ENCODE measurements around the gene RAB40C. TPM values are rescaled to one million over a fixed set of nuclear protein-coding genes. Genes with fewer than 3 reads are reported as not detected.

The RAB40C gene
- total and polyA plus RNA-seq, 9 of the 15 experiments (the other 6 are each of a cell fraction or from before 2014, with no cell fraction given): 0.17 to 23.4 (median 8.7) TPM

DNA sequence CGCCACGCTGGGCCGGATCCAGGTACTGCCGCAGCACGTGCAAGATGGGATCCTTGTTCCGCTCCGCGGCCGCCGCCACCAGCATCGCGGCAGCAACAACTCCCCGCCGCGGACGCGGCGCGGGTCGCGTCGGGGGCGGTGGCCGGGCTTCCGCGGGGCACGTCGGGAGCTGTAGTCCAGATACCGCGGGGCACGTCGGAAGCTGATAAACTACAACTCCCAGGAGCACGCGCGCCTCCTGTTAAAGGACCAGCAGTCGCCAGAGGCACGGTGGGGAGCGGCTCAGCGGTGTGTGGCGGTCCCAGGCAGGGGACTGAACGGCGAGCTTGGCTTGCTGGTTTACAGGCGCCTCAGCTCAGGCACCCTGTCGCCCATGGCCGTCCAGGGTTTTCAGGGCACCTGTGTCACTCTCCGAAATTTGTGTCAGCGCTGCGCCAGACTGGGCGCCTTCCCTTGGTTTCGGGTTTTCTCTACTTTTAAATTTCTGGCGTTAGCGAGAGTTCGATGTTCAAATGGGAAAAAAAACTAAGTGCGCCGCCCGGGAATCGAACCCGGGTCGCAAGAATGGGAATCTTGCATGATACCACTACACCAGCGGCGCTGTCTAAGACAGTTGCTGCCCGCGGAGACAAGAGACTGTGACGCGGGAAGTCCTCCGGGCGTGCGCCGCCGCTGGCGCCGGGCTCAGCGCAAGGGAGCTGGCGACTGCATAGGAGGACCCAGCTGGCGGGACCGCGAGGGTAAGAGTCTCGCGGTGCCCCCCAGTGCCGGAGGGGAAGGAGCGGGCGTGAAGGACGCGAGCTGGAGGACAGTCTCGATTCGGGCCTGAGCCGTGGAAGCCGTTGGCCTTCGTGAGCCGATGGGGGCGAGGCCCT, 46.6 kb downstream of the RAB40C start, which contains the start of gene METTL26 (continued):
- no peak for TF ChIP-seq GTF2F1 (IDR thresholded peaks at IDR 0.05; ENCODE audit: low read depth, low read length)
- TF ChIP-seq NFE2L1 (tag; IDR thresholded peaks at IDR 0.05; ENCODE audit: borderline replicate concordance, low read depth): no peak
- TF ChIP-seq TAL1 (IDR thresholded peaks at IDR 0.05): no peak
- peak; percentile 81 to 86 for TF ChIP-seq SIX5 (IDR thresholded peaks at IDR 0.05; ENCODE audit: borderline replicate concordance in 1 of 2, insufficient read depth in 1 of 2, low read depth in 1 of 2, low read length in 2 of 2)
- TF ChIP-seq C11orf30 (IDR thresholded peaks at IDR 0.05; ENCODE audit: low read depth): no peak
- TF ChIP-seq, protein P1, sequence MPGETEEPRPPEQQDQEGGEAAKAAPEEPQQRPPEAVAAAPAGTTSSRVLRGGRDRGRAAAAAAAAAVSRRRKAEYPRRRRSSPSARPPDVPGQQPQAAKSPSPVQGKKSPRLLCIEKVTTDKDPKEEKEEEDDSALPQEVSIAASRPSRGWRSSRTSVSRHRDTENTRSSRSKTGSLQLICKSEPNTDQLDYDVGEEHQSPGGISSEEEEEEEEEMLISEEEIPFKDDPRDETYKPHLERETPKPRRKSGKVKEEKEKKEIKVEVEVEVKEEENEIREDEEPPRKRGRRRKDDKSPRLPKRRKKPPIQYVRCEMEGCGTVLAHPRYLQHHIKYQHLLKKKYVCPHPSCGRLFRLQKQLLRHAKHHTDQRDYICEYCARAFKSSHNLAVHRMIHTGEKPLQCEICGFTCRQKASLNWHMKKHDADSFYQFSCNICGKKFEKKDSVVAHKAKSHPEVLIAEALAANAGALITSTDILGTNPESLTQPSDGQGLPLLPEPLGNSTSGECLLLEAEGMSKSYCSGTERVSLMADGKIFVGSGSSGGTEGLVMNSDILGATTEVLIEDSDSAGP (CRISPR knock-in tag; IDR thresholded peaks at IDR 0.05): peak; percentile 100
- peak; percentile 85; the same call in 1 of the 2 replicates for TF ChIP-seq ATF6 (CRISPR knock-in tag; IDR thresholded peaks at IDR 0.05)
- TF ChIP-seq ZNF79 (CRISPR knock-in tag; IDR thresholded peaks at IDR 0.05; ENCODE audit: low read depth): no peak
- TF ChIP-seq TCF7L2 (IDR thresholded peaks at IDR 0.05; ENCODE audit: low read depth, low read length): no peak
- TF ChIP-seq ZNF778 (CRISPR knock-in tag; IDR thresholded peaks at IDR 0.05): no peak
- peak; percentile 55 for TF ChIP-seq ZFX (CRISPR knock-in tag; IDR thresholded peaks at IDR 0.05)
- no peak for TF ChIP-seq GATA2 (CRISPR knock-in tag; IDR thresholded peaks at IDR 0.05)
- no peak for TF ChIP-seq ZNF551 (CRISPR knock-in tag; IDR thresholded peaks at IDR 0.05)
- TF ChIP-seq NFIX (CRISPR knock-in tag; IDR thresholded peaks at IDR 0.05; ENCODE audit: low read depth): 0 out of 2 replicates have a peak, but pooled peaks have one; percentile 11
- TF ChIP-seq SMARCE1 (IDR thresholded peaks at IDR 0.05): no peak
- TF ChIP-seq, protein P2, sequence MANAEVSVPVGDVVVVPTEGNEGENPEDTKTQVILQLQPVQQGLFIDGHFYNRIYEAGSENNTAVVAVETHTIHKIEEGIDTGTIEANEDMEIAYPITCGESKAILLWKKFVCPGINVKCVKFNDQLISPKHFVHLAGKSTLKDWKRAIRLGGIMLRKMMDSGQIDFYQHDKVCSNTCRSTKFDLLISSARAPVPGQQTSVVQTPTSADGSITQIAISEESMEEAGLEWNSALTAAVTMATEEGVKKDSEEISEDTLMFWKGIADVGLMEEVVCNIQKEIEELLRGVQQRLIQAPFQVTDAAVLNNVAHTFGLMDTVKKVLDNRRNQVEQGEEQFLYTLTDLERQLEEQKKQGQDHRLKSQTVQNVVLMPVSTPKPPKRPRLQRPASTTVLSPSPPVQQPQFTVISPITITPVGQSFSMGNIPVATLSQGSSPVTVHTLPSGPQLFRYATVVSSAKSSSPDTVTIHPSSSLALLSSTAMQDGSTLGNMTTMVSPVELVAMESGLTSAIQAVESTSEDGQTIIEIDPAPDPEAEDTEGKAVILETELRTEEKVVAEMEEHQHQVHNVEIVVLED (CRISPR knock-in tag; IDR thresholded peaks at IDR 0.05): peak; percentile 94
- peak; percentile 93 to 98 for TF ChIP-seq HDAC1 (IDR thresholded peaks at IDR 0.05)
- peak; percentile 95 for TF ChIP-seq POLR3A (IDR thresholded peaks at IDR 0.05; ENCODE audit: borderline replicate concordance, extremely low read depth, insufficient read depth, insufficient read length)
- TF ChIP-seq STAT5B (CRISPR knock-in tag; IDR thresholded peaks at IDR 0.05): no peak
- TF ChIP-seq NCOA1 (IDR thresholded peaks at IDR 0.05; ENCODE audit: low read depth): no peak
- TF ChIP-seq, protein P3, sequence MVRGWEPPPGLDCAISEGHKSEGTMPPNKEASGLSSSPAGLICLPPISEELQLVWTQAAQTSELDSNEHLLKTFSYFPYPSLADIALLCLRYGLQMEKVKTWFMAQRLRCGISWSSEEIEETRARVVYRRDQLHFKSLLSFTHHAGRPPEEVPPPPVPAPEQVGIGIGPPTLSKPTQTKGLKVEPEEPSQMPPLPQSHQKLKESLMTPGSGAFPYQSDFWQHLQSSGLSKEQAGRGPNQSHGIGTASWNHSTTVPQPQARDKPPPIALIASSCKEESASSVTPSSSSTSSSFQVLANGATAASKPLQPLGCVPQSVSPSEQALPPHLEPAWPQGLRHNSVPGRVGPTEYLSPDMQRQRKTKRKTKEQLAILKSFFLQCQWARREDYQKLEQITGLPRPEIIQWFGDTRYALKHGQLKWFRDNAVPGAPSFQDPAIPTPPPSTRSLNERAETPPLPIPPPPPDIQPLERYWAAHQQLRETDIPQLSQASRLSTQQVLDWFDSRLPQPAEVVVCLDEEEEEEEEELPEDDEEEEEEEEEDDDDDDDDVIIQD (CRISPR knock-in tag; IDR thresholded peaks at IDR 0.05): no peak
- no peak for TF ChIP-seq PPARD (CRISPR knock-in tag; IDR thresholded peaks at IDR 0.05)
